Central memory CD8-positive, alpha-beta T cell (primary cell): ENCODE measurements around the gene SHROOM3.

Experiments used
- ATAC-seq: fragments of 150-1000 bp; cut with Tn5 transposase; replicated peaks from 2 replicates; pipeline ENCODE4 v1.10.0; 2022; ENCODE audit warnings: mild to moderate bottlenecking, moderate FRiP score, moderate number of reproducible peaks; ENCODE audit not compliant: poor library complexity, severe bottlenecking; ENCODE audit errors: extremely low read depth
- DNase-seq, 2 donors: peaks; one replicate each; pipeline ENCODE4 v3.0.0; 2021; ENCODE audit warnings: low spot score in 2 of 2
- H3K27ac Mint-ChIP-seq: one replicate; pipeline ENCODE4 v1.8.0; 2022; ENCODE audit warnings: low read depth, mild to moderate bottlenecking, moderate library complexity, mixed read lengths
- H3K27me3 Mint-ChIP-seq: one replicate; pipeline ENCODE4 v1.8.0; 2022; ENCODE audit warnings: mixed read lengths
- H3K36me3 Mint-ChIP-seq: one replicate; pipeline ENCODE4 v1.8.0; 2022; ENCODE audit warnings: mild to moderate bottlenecking, moderate library complexity, mixed read lengths; ENCODE audit not compliant: insufficient read depth
- H3K4me1 Mint-ChIP-seq: one replicate; pipeline ENCODE4 v1.8.0; 2022; ENCODE audit warnings: mixed read lengths
- H3K4me3 Mint-ChIP-seq: one replicate; pipeline ENCODE4 v1.8.0; 2022; ENCODE audit warnings: mild to moderate bottlenecking, moderate library complexity, mixed read lengths
- H3K9me3 Mint-ChIP-seq: one replicate; pipeline ENCODE4 v1.8.0; 2022; ENCODE audit warnings: mixed read lengths

The SHROOM3 gene

DNA sequence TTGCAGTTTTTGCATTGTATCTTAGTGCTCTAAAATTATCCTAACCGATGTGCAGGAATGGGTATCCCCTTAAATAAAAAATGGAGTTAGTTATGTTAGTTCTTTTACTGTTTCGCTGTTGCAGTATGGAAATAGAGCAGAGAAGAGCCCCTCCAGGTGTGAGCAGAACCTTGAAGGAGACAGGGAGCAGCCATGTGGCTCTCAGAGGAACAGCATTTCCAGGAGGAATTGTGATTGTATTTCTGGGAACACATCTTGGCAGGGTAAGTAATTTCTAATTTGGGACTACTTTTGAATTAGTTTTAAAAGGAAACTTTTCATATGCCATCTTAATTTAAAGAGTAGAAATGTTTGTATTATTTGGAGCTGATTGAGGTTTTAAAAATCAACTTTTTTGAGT, 8.8 kb upstream of the SHROOM3 start:
- Mint-ChIP-seq H3K4me1 (peaks cover 5% of the 10 kb centered on the region), H3K4me3 (no peak overlapping the region)
- ATAC-seq, result no peak

DNA sequence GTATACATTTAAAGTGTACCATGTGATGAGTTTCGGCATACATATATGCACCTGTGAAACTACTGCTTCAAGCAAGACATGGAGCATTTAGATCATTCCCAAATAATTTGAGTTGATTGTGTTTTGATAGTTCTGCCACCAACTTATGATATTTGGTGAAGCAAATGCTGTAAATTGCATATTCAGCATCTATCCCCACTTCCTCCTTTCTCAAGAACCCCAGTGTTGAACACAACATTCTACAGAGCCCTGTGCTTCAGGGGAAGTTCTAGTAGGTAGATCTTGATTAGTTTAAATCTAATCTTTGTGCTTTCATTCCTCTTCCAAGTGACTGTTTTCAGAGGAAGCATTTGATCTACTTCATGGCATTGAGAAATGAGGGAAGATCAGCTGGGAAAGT, 5.4 kb upstream of the SHROOM3 start:
- Mint-ChIP-seq H3K9me3 (no peaks in the 10 kb centered on the region), H3K4me3 (no peak overlapping the region), H3K36me3 (no peaks in the 10 kb centered on the region), H3K27ac (no peak overlapping the region), H3K4me1 (no peaks in the 10 kb centered on the region), H3K27me3 (peaks cover 19% of the 10 kb centered on the region)
- DNase-seq (no peak), ATAC-seq (no peak)

More for the DNA sequence above, 8.8 kb upstream of the SHROOM3 start:
- no peak for DNase-seq
- H3K27ac Mint-ChIP-seq, result no peak overlapping the region
- peaks cover 20% of the 10 kb centered on the region for H3K27me3 Mint-ChIP-seq
- no peaks in the 10 kb centered on the region for H3K36me3 Mint-ChIP-seq
- no peaks in the 10 kb centered on the region for H3K9me3 Mint-ChIP-seq

- H3K4me1 Mint-ChIP-seq, result no peaks in the 10 kb centered on the region
- ATAC-seq, result no peak
- no peaks in the 10 kb centered on the region for H3K9me3 Mint-ChIP-seq
- no peaks in the 10 kb centered on the region for H3K36me3 Mint-ChIP-seq
- peaks cover 27% of the 10 kb centered on the region for H3K27me3 Mint-ChIP-seq
- no peak for DNase-seq
- no peak overlapping the region for H3K27ac Mint-ChIP-seq
- no peak overlapping the region for H3K4me3 Mint-ChIP-seq
Observed at GRCh38 chr4:76430519-76431388, 4.3 kb upstream of the SHROOM3 start.

GRCh38 chr4:76435528-76436319, 695 bp downstream of the SHROOM3 start:
- Mint-ChIP-seq H3K27me3 (peaks cover 67% of the 10 kb centered on the region), H3K4me3 (no peak overlapping the region), H3K9me3 (no peaks in the 10 kb centered on the region), H3K36me3 (no peaks in the 10 kb centered on the region), H3K27ac (no peak overlapping the region), H3K4me1 (no peaks in the 10 kb centered on the region)
- no peak for ATAC-seq
- DNase-seq, result no peak

DNA sequence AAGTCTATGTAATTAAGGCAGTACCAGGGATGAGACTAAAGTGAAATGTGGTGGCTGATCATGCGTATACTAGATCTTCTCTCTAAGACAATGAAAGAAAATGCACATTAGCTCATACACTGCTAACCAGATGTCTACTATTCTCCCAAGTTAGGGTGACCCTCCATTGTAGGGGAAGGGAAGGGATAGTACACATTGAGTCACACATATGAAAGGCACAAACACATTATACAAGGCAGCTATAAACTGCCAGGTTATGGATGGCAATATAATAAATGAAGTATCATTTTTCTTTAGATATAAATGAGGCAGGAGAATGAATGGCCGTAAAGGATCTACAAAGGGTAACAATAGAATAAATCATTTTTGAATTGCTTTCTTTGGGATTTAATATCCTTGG, 4.5 kb downstream of the SHROOM3 start:
- Mint-ChIP-seq H3K9me3 (no peaks in the 10 kb centered on the region), H3K4me3 (no peak overlapping the region), H3K36me3 (no peaks in the 10 kb centered on the region), H3K4me1 (no peaks in the 10 kb centered on the region), H3K27me3 (peaks cover 72% of the 10 kb centered on the region), H3K27ac (no peak overlapping the region)
- ATAC-seq (no peak), DNase-seq (no peak)

GRCh38 chr4:76441881-76442280, 6.9 kb downstream of the SHROOM3 start:
- ATAC-seq, result no peak
- no peaks in the 10 kb centered on the region for H3K4me1 Mint-ChIP-seq
- no peak overlapping the region for H3K27ac Mint-ChIP-seq
- peaks cover 49% of the 10 kb centered on the region for H3K27me3 Mint-ChIP-seq
- no peak for DNase-seq
- no peaks in the 10 kb centered on the region for H3K36me3 Mint-ChIP-seq
- no peaks in the 10 kb centered on the region for H3K9me3 Mint-ChIP-seq
- no peak overlapping the region for H3K4me3 Mint-ChIP-seq

- Mint-ChIP-seq H3K9me3 (no peaks in the 10 kb centered on the region), H3K36me3 (no peaks in the 10 kb centered on the region), H3K4me3 (no peak overlapping the region), H3K27ac (no peak overlapping the region), H3K27me3 (peaks cover 40% of the 10 kb centered on the region), H3K4me1 (no peaks in the 10 kb centered on the region)
- DNase-seq, result no peak
- no peak for ATAC-seq
Observed at GRCh38 chr4:76442807-76443206, 7.8 kb downstream of the SHROOM3 start.

DNA sequence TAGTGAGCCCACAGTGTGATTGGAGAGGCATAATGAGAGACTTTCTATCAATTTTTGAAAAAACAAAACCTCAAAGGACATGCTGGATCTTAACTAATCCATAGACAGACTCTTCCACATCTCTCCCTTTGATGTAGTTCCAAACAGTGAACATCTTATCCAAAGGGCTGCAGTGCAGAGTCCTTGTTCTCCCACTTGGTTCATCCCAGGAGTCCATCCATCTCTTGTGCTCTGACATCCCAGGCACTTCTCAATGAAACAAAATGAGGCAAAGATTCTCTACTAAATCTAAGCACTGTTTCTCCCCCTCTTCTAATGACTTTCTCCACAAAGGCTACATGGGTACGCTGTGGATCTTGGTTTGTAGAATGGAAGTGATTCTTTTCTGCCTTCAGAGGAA, 8.3 kb downstream of the SHROOM3 start:
- no peaks in the 10 kb centered on the region for H3K9me3 Mint-ChIP-seq
- no peak overlapping the region for H3K27ac Mint-ChIP-seq
- H3K4me3 Mint-ChIP-seq, result no peak overlapping the region
- ATAC-seq, result no peak
- no peaks in the 10 kb centered on the region for H3K4me1 Mint-ChIP-seq
- no peaks in the 10 kb centered on the region for H3K36me3 Mint-ChIP-seq
- DNase-seq, result no peak
- peaks cover 35% of the 10 kb centered on the region for H3K27me3 Mint-ChIP-seq

DNA sequence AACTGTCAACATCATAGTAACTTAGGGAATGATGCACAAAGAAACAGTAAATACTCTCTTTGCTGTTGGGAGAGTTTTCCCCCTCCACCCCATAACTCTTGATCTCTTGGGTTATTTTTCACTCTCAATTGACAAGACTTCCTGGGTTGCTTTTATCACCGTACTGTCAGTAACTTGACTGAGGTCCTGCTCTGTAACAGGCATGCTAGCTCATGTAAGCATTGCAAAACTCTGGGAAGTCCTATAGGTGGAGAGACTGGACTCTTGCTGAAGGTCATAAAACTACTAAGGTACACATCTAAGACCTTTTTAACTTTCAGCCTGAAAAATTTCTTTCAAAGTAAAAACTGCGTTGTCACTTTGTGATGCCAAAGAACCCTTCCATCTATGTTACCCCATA, 10.9 kb downstream of the SHROOM3 start:
- DNase-seq (no peak), ATAC-seq (no peak)
- peaks cover 31% of the 10 kb centered on the region for H3K27me3 Mint-ChIP-seq
- no peaks in the 10 kb centered on the region for H3K4me1 Mint-ChIP-seq
- H3K4me3 Mint-ChIP-seq, result no peak overlapping the region
- no peaks in the 10 kb centered on the region for H3K36me3 Mint-ChIP-seq
- H3K27ac Mint-ChIP-seq, result no peak overlapping the region
- no peaks in the 10 kb centered on the region for H3K9me3 Mint-ChIP-seq

- peaks cover 31% of the 10 kb centered on the region for H3K27me3 Mint-ChIP-seq
- H3K9me3 Mint-ChIP-seq, result no peaks in the 10 kb centered on the region
- ATAC-seq (no peak), DNase-seq (no peak)
- no peaks in the 10 kb centered on the region for H3K4me1 Mint-ChIP-seq
- no peak overlapping the region for H3K4me3 Mint-ChIP-seq
- no peaks in the 10 kb centered on the region for H3K36me3 Mint-ChIP-seq
- no peak overlapping the region for H3K27ac Mint-ChIP-seq
Observed at GRCh38 chr4:76447393-76447851, 12.4 kb downstream of the SHROOM3 start.

GRCh38 chr4:76448211-76448610, 13.2 kb downstream of the SHROOM3 start:
- no peak for ATAC-seq
- Mint-ChIP-seq H3K4me1 (no peaks in the 10 kb centered on the region), H3K36me3 (no peaks in the 10 kb centered on the region), H3K27ac (no peak overlapping the region), H3K9me3 (no peaks in the 10 kb centered on the region), H3K4me3 (no peak overlapping the region), H3K27me3 (peaks cover 32% of the 10 kb centered on the region)
- no peak for DNase-seq

GRCh38 chr4:76449362-76449767, 14.3 kb downstream of the SHROOM3 start:
- Mint-ChIP-seq H3K4me1 (no peaks in the 10 kb centered on the region), H3K27ac (no peak overlapping the region), H3K36me3 (no peaks in the 10 kb centered on the region), H3K27me3 (peaks cover 40% of the 10 kb centered on the region), H3K4me3 (no peak overlapping the region), H3K9me3 (no peaks in the 10 kb centered on the region)
- DNase-seq, result no peak
- no peak for ATAC-seq

DNA sequence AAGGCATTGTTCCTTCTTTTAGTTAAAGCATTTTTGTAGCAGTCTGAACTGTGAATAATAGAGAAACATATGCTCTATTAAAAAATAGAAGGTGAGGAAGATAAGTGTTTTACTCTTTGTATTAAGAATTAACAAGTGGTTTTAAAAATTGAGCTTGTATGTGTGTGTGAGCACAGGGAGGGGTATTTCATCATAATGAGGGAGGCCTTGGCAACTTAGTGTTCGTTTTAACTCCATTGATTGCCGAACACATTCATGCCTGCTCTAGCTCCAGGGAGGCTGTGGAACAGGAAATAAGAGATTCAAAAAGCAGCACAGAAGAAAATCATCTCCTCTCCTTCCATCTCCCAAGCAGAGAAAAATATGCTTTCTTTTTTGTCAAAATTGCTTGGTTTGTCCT, 14.8 kb downstream of the SHROOM3 start:
- H3K27ac Mint-ChIP-seq, result no peak overlapping the region
- no peak overlapping the region for H3K4me3 Mint-ChIP-seq
- no peaks in the 10 kb centered on the region for H3K4me1 Mint-ChIP-seq
- no peaks in the 10 kb centered on the region for H3K9me3 Mint-ChIP-seq
- DNase-seq (no peak), ATAC-seq (no peak)
- peaks cover 40% of the 10 kb centered on the region for H3K27me3 Mint-ChIP-seq
- no peaks in the 10 kb centered on the region for H3K36me3 Mint-ChIP-seq
